HepG2 (cell line): ENCODE data around the gene TMEM74B. TPM values are rescaled to one million over a fixed set of nuclear protein-coding genes. Genes with fewer than 3 reads are reported as not detected.

Experiments
- AHDC1 ChIP-seq: sonication (generic); formaldehyde crosslinking; IDR thresholded peaks from 2 replicates; pipeline ENCODE4 v1.5.1; 2020; ENCODE audit warnings: mild to moderate bottlenecking, missing genetic modification reagents, borderline replicate concordance
- CHCHD3 ChIP-seq: sonication (generic); formaldehyde crosslinking; IDR thresholded peaks from 2 replicates; pipeline ENCODE4 v1.8.0; 2022; ENCODE audit warnings: mild to moderate bottlenecking, missing genetic modification reagents, moderate library complexity
- CHD4 ChIP-seq: fragments of 200-600 bp; sonication (generic); IDR thresholded peaks from 2 replicates; pipeline ENCODE4 v1.7.0; 2017; ENCODE audit warnings: mild to moderate bottlenecking, low read length, borderline replicate concordance
- FOXO1 ChIP-seq: sonication (generic); formaldehyde crosslinking; IDR thresholded peaks from 2 replicates; pipeline ENCODE4 v1.4.0; 2020; ENCODE audit warnings: missing genetic modification reagents
- HHEX ChIP-seq: IDR thresholded peaks from 2 replicates; pipeline ENCODE4 v1.6.1; 2016; ENCODE audit warnings: control low read depth
- HMG20A ChIP-seq: IDR thresholded peaks from 2 replicates; pipeline ENCODE4 v1.6.1; 2016; ENCODE audit warnings: borderline replicate concordance
- KDM2A ChIP-seq: sonication (generic); formaldehyde crosslinking; IDR thresholded peaks from 2 replicates; pipeline ENCODE4 v1.4.0; 2020; ENCODE audit warnings: low read depth, missing genetic modification reagents, borderline replicate concordance
- KDM6A ChIP-seq: IDR thresholded peaks from 2 replicates; pipeline ENCODE4 v1.6.1; 2016; ENCODE audit warnings: low read depth
- MBNL3 ChIP-seq: fragments of 250-450 bp; sonication (Bioruptor Pico); conservative IDR thresholded peaks from 2 replicates; pipeline ENCODE4 v1.8.0; 2022; ENCODE audit warnings: mild to moderate bottlenecking, inconsistent platforms
- MED13 ChIP-seq: sonication (generic); formaldehyde crosslinking; IDR thresholded peaks from 2 replicates; pipeline ENCODE4 v1.5.0; 2020; ENCODE audit warnings: missing genetic modification reagents
- MNT ChIP-seq: fragments of 450-650 bp; IDR thresholded peaks from 2 replicates; pipeline ENCODE4 v1.6.1; 2016
- MZF1 ChIP-seq: sonication (generic); formaldehyde crosslinking; IDR thresholded peaks from 2 replicates; pipeline ENCODE4 v1.8.1; 2023; ENCODE audit warnings: mild to moderate bottlenecking, missing genetic modification reagents, borderline replicate concordance
- NAIF1 ChIP-seq: sonication (generic); formaldehyde crosslinking; IDR thresholded peaks from 2 replicates; pipeline ENCODE4 v1.5.0; 2020; ENCODE audit warnings: mild to moderate bottlenecking, missing genetic modification reagents, borderline replicate concordance
- NR1H2 ChIP-seq: sonication (generic); formaldehyde crosslinking; IDR thresholded peaks from 2 replicates; pipeline ENCODE4 v1.8.1; 2022; ENCODE audit warnings: low read depth, missing genetic modification reagents, borderline replicate concordance
- RORA ChIP-seq: sonication (generic); formaldehyde crosslinking; IDR thresholded peaks from 2 replicates; pipeline ENCODE4 v1.5.0; 2020; ENCODE audit warnings: mild to moderate bottlenecking, missing genetic modification reagents, moderate library complexity
- SALL1 ChIP-seq: sonication (generic); formaldehyde crosslinking; IDR thresholded peaks from 2 replicates; pipeline ENCODE4 v1.8.0; 2022; ENCODE audit warnings: mild to moderate bottlenecking, missing genetic modification reagents
- SP4 ChIP-seq: sonication (generic); formaldehyde crosslinking; IDR thresholded peaks from 2 replicates; pipeline ENCODE4 v1.8.1; 2023; ENCODE audit warnings: mild to moderate bottlenecking, missing genetic modification reagents
- THYN1 ChIP-seq: sonication (generic); formaldehyde crosslinking; IDR thresholded peaks from 2 replicates; pipeline ENCODE4 v1.8.1; 2023; ENCODE audit warnings: low read depth, mild to moderate bottlenecking, moderate library complexity, missing genetic modification reagents, borderline replicate concordance
- ZNF207 ChIP-seq: fragments of 450-650 bp; IDR thresholded peaks from 2 replicates; pipeline ENCODE4 v1.6.1; 2016; ENCODE audit warnings: antibody characterized with exemption, borderline replicate concordance
- ZNF234 ChIP-seq: sonication (generic); formaldehyde crosslinking; conservative IDR thresholded peaks from 2 replicates; pipeline ENCODE4 v1.5.1; 2020; ENCODE audit warnings: mild to moderate bottlenecking, missing genetic modification reagents
- ZNF260 ChIP-seq: sonication (generic); formaldehyde crosslinking; IDR thresholded peaks from 2 replicates; pipeline ENCODE4 v1.4.0; 2020; ENCODE audit warnings: missing genetic modification reagents, low read depth, mild to moderate bottlenecking, borderline replicate concordance
- ZNF383 ChIP-seq: sonication (generic); formaldehyde crosslinking; IDR thresholded peaks from 2 replicates; pipeline ENCODE4 v1.4.0; 2020; ENCODE audit warnings: missing genetic modification reagents, mild to moderate bottlenecking, borderline replicate concordance
- ZNF761 ChIP-seq: sonication (generic); formaldehyde crosslinking; conservative IDR thresholded peaks from 2 replicates; pipeline ENCODE4 v1.4.0; 2020; ENCODE audit warnings: mild to moderate bottlenecking, missing genetic modification reagents
- ZNF790 ChIP-seq: sonication (generic); formaldehyde crosslinking; IDR thresholded peaks from 2 replicates; pipeline ENCODE4 v1.8.0; 2022; ENCODE audit warnings: missing genetic modification reagents, mild to moderate bottlenecking, borderline replicate concordance
- ZNF891 ChIP-seq: sonication (generic); formaldehyde crosslinking; IDR thresholded peaks from 2 replicates; pipeline ENCODE4 v1.5.0; 2020; ENCODE audit warnings: mild to moderate bottlenecking, missing genetic modification reagents
- polyA plus RNA-seq, 8 experiments: library from polyadenylated mRNA; depleted of rRNA in 3 of 8; stranded (reverse) in 7 of 8; unstranded in 1 of 8; fragments of >200 nt; fragmentation: Illumina TruSeq in 4 of 8; extraction: Trizol in 4 of 8; gene quantifications; 2 replicates each; pipeline versions ENCODE4 v1.2.1 to v1.2.3, GENCODE V29; 2011 to 2016; ENCODE audit warnings: low read depth in 4 of 8, missing spikeins in 1 of 8, mixed read lengths in 1 of 8; ENCODE audit not compliant: insufficient read depth in 1 of 8
- total RNA-seq, 5 experiments: library from RNA; depleted of rRNA; stranded (reverse); fragments of >200 nt; fragmentation: Illumina TruSeq; extraction: Trizol; gene quantifications; 2 replicates each; pipeline ENCODE4 v1.2.3, GENCODE V29; 2016; ENCODE audit warnings: low read depth in 1 of 5

The TMEM74B gene
- total and polyA plus RNA-seq, 2 of the 13 experiments (the other 11 are each of a cell fraction or from before 2014, with no cell fraction given): 4.7 to 18.4 TPM

- TF ChIP-seq MNT: no peak
- TF ChIP-seq NR1H2 (CRISPR knock-in tag): no peak; the same call in 1 of the 2 replicates
- no peak for TF ChIP-seq NAIF1
- no peak for TF ChIP-seq ZNF234 (CRISPR knock-in tag)
- TF ChIP-seq MZF1 (CRISPR knock-in tag): no peak
- TF ChIP-seq MBNL3 (CRISPR knock-in tag): no peak
- no peak for TF ChIP-seq CHCHD3 (CRISPR knock-in tag)
- TF ChIP-seq KDM2A: peak; percentile 88
- TF ChIP-seq HMG20A (CRISPR knock-in tag): no peak
- no peak for TF ChIP-seq THYN1
- TF ChIP-seq HHEX (CRISPR knock-in tag): no peak
- peak; percentile 47 for TF ChIP-seq SALL1 (CRISPR knock-in tag)
- TF ChIP-seq ZNF383 (CRISPR knock-in tag): no peak
- no peak for TF ChIP-seq ZNF207
- no peak for TF ChIP-seq KDM6A (CRISPR knock-in tag)
- no peak for TF ChIP-seq ZNF790 (CRISPR knock-in tag)
- TF ChIP-seq MED13 (CRISPR knock-in tag): no peak; the same call in 1 of the 2 replicates
- TF ChIP-seq FOXO1 (CRISPR knock-in tag): peak; percentile 51; the same call in 1 of the 2 replicates
- no peak for TF ChIP-seq RORA
- no peak for TF ChIP-seq ZNF260 (CRISPR knock-in tag)
- peak; percentile 24; the same call in 1 of the 2 replicates for TF ChIP-seq SP4
- no peak for TF ChIP-seq ZNF761
- TF ChIP-seq CHD4: no peak
- no peak for TF ChIP-seq ZNF891 (CRISPR knock-in tag)
- peak; percentile 20; the same call in 1 of the 2 replicates for TF ChIP-seq AHDC1 (CRISPR knock-in tag)
Observed at GRCh38 chr20:1184638-1185315, at the start of gene TMEM74B (continued).
